Neuron (in vitro differentiated cells): ENCODE data around the gene EVL.

Experiments used
- H2AFZ ChIP-seq: one replicate; pipeline ENCODE4 v1.6.1; 2013; ENCODE audit warnings: low read depth, mild to moderate bottlenecking, inconsistent platforms, low read length, moderate library complexity
- H3K27me3 ChIP-seq: one replicate; pipeline ENCODE4 v1.6.1; 2013; ENCODE audit warnings: low read length; ENCODE audit not compliant: insufficient read depth
- H3K36me3 ChIP-seq: one replicate; pipeline ENCODE4 v1.6.1; 2013; ENCODE audit warnings: low read length; ENCODE audit not compliant: insufficient read depth
- H3K4me1 ChIP-seq: one replicate; pipeline ENCODE4 v1.6.1; 2013; ENCODE audit warnings: low read length; ENCODE audit not compliant: insufficient read depth
- H3K4me3 ChIP-seq: 2 replicates; pipeline ENCODE4 v1.5.1; 2013; ENCODE audit warnings: mild to moderate bottlenecking, low read length, moderate library complexity
- H3K9me3 ChIP-seq: one replicate; pipeline ENCODE4 v1.6.1; 2013; ENCODE audit warnings: low read length

Gene EVL

GRCh38 chr14:100142073-100143040, 77.1 kb downstream of the EVL start:
- Histone ChIP-seq H3K4me3 (no peak overlapping the region), H3K4me1 (peaks cover 6% of the 10 kb centered on the region), H3K27me3 (no peaks in the 10 kb centered on the region), H3K36me3 (peaks cover 33% of the 10 kb centered on the region), H2AFZ (no peak overlapping the region), H3K9me3 (no peaks in the 10 kb centered on the region)

DNA sequence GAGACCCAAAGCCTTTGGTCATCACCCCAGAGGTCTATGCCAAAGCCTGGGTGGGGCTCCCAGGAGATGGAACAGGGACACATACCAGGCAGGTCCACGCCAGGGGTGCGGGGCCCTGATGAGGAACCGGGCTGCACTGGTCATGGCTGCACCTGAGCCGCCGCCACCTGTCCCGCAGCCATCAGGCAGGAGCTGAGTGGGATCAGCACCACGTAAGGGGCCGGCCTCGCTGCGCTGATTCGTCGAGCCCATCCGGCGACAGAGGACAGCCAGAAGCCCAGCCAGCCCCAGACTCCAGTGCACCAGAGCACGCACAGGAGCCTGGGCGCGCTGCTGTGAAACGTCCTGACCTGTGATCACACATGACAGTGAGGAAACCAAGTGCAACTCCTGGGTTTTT, 78.3 kb downstream of the EVL start:
- H3K9me3 ChIP-seq: no peaks in the 10 kb centered on the region
- peaks cover 6% of the 10 kb centered on the region for H3K4me1 ChIP-seq
- no peak overlapping the region for H2AFZ ChIP-seq
- no peak overlapping the region for H3K4me3 ChIP-seq
- peaks cover 21% of the 10 kb centered on the region for H3K36me3 ChIP-seq
- H3K27me3 ChIP-seq: no peaks in the 10 kb centered on the region

- peaks cover 6% of the 10 kb centered on the region for H3K4me1 ChIP-seq
- H3K4me3 ChIP-seq: no peak overlapping the region
- H3K27me3 ChIP-seq: no peaks in the 10 kb centered on the region
- H2AFZ ChIP-seq: no peak overlapping the region
- peaks cover 20% of the 10 kb centered on the region for H3K36me3 ChIP-seq
- H3K9me3 ChIP-seq: no peaks in the 10 kb centered on the region
Observed at GRCh38 chr14:100143934-100144333, 78.7 kb downstream of the EVL start.

- peaks cover 20% of the 10 kb centered on the region for H3K36me3 ChIP-seq
- H3K9me3 ChIP-seq: no peaks in the 10 kb centered on the region
- no peak overlapping the region for H2AFZ ChIP-seq
- peaks cover 6% of the 10 kb centered on the region for H3K4me1 ChIP-seq
- H3K27me3 ChIP-seq: no peaks in the 10 kb centered on the region
- H3K4me3 ChIP-seq: no peak overlapping the region
Observed at GRCh38 chr14:100144645-100144995, 79.4 kb downstream of the EVL start.

GRCh38 chr14:100144996-100145646, 79.9 kb downstream of the EVL start:
- H3K9me3 ChIP-seq: no peaks in the 10 kb centered on the region
- peaks cover 6% of the 10 kb centered on the region for H3K4me1 ChIP-seq
- no peak overlapping the region for H3K4me3 ChIP-seq
- no peak overlapping the region for H2AFZ ChIP-seq
- H3K36me3 ChIP-seq: peaks cover 20% of the 10 kb centered on the region
- H3K27me3 ChIP-seq: no peaks in the 10 kb centered on the region

- Histone ChIP-seq H3K4me3 (no peak overlapping the region), H3K27me3 (no peaks in the 10 kb centered on the region), H3K4me1 (no peaks in the 10 kb centered on the region), H3K9me3 (no peaks in the 10 kb centered on the region), H2AFZ (no peak overlapping the region), H3K36me3 (peaks cover 20% of the 10 kb centered on the region)
Observed at GRCh38 chr14:100145682-100146464, 80.7 kb downstream of the EVL start.

GRCh38 chr14:100146531-100147091, 81.4 kb downstream of the EVL start:
- H3K9me3 ChIP-seq: no peaks in the 10 kb centered on the region
- H3K4me3 ChIP-seq: no peak overlapping the region
- no peak overlapping the region for H2AFZ ChIP-seq
- H3K4me1 ChIP-seq: no peaks in the 10 kb centered on the region
- H3K36me3 ChIP-seq: peaks cover 20% of the 10 kb centered on the region
- H3K27me3 ChIP-seq: no peaks in the 10 kb centered on the region

- Histone ChIP-seq H3K9me3 (no peaks in the 10 kb centered on the region), H2AFZ (no peak overlapping the region), H3K27me3 (no peaks in the 10 kb centered on the region), H3K4me1 (no peaks in the 10 kb centered on the region), H3K36me3 (peaks cover 18% of the 10 kb centered on the region), H3K4me3 (no peak overlapping the region)
Observed at GRCh38 chr14:100147181-100147631, 82.0 kb downstream of the EVL start.

- no peak overlapping the region for H3K4me3 ChIP-seq
- no peaks in the 10 kb centered on the region for H3K4me1 ChIP-seq
- no peak overlapping the region for H2AFZ ChIP-seq
- no peaks in the 10 kb centered on the region for H3K27me3 ChIP-seq
- H3K36me3 ChIP-seq: peaks cover 16% of the 10 kb centered on the region
- H3K9me3 ChIP-seq: peaks cover 3% of the 10 kb centered on the region
Observed at GRCh38 chr14:100147691-100148464, 82.7 kb downstream of the EVL start.

- Histone ChIP-seq H3K4me3 (no peak overlapping the region), H3K9me3 (peaks cover 3% of the 10 kb centered on the region), H3K4me1 (no peaks in the 10 kb centered on the region)
Observed at GRCh38 chr14:100148837-100149731, 83.9 kb downstream of the EVL start.

DNA sequence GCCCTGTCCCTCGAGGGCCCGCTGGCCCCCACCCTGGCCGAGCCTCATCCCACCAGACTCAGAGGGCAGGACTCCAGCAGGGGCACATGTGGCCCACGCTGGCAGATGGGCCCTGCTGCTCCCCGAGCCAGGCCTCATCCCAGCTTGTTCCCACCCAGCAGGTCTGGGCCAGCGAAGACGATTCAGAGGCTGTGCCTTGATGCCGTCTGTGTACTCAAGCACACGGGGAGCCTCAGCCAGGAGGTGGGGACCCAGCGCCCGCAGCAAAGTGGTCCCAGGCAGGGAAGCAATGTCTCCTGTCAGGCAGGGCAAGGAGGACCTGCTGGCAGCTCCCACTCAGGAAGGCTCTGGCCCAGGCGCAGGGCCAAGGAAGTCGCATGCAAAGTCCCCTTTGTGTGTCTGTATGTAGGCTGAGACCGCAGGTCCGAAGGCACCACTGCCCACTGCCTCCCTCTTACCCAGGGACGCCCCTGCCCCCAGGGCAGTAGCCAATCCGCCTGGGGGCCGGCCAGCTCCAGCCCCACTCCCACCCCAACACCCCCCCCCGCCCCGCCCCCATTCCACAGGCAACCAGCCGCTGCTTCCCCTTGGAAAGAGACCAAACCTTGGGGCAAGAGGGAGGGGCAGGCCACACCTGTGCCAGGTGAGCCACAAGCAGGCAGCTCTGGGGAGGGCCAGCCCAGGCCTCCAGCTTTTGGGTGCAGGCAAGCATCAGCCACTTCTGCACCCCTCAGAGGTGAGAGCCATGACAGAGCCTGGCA, 84.8 kb downstream of the EVL start:
- no peaks in the 10 kb centered on the region for H3K36me3 ChIP-seq
- H3K4me1 ChIP-seq: no peaks in the 10 kb centered on the region
- no peak overlapping the region for H2AFZ ChIP-seq
- H3K9me3 ChIP-seq: peaks cover 3% of the 10 kb centered on the region
- H3K27me3 ChIP-seq: no peaks in the 10 kb centered on the region
- H3K4me3 ChIP-seq: no peak overlapping the region

More at GRCh38 chr14:100148837-100149731, 83.9 kb downstream of the EVL start:
- no peaks in the 10 kb centered on the region for H3K27me3 ChIP-seq
- H2AFZ ChIP-seq: no peak overlapping the region
- peaks cover 6% of the 10 kb centered on the region for H3K36me3 ChIP-seq
